GM12865 (cell line): ENCODE results near the gene DLG5.

Experiments used
- DNase-seq: peaks from one replicate; pipeline ENCODE4 v3.0.0; 2010; ENCODE audit warnings: low read depth
- H3K4me3 ChIP-seq: 2 replicates; pipeline ENCODE4 v1.5.1; 2011; ENCODE audit warnings: mild to moderate bottlenecking, low read depth, low read length, control low read depth
- TF ChIP-seq, protein P1 (sequence below): IDR thresholded peaks from 2 replicates; pipeline ENCODE4 v1.5.1; 2011; ENCODE audit warnings: low read length, control low read depth, low read depth, inconsistent platforms; ENCODE audit not compliant: insufficient read depth; ENCODE audit errors: missing control alignments

The DLG5 gene

DNA sequence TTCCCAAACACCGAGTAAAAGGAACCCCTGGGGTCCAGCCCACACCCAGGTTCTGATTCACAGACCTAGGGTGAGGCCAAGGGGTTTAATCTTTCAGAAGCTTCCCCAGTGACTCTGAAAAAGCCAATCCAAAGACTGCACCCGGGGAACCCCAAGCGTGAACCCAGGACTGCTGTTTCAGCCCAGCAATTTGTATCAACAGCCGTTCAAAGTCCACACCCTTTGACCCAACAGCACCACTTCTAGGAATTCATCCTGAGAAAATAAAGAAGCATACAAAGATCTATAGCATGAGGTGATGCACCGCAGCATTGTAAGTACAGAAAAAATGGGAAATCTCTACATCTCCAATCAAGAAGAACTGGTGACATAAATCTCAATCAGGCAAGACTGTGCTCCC is 24.4 kb downstream of the DLG5 start:
- no peak for DNase-seq
- TF ChIP-seq, protein P1, sequence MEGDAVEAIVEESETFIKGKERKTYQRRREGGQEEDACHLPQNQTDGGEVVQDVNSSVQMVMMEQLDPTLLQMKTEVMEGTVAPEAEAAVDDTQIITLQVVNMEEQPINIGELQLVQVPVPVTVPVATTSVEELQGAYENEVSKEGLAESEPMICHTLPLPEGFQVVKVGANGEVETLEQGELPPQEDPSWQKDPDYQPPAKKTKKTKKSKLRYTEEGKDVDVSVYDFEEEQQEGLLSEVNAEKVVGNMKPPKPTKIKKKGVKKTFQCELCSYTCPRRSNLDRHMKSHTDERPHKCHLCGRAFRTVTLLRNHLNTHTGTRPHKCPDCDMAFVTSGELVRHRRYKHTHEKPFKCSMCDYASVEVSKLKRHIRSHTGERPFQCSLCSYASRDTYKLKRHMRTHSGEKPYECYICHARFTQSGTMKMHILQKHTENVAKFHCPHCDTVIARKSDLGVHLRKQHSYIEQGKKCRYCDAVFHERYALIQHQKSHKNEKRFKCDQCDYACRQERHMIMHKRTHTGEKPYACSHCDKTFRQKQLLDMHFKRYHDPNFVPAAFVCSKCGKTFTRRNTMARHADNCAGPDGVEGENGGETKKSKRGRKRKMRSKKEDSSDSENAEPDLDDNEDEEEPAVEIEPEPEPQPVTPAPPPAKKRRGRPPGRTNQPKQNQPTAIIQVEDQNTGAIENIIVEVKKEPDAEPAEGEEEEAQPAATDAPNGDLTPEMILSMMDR, result no peak
- H3K4me3 ChIP-seq, result no peak overlapping the region

DNA sequence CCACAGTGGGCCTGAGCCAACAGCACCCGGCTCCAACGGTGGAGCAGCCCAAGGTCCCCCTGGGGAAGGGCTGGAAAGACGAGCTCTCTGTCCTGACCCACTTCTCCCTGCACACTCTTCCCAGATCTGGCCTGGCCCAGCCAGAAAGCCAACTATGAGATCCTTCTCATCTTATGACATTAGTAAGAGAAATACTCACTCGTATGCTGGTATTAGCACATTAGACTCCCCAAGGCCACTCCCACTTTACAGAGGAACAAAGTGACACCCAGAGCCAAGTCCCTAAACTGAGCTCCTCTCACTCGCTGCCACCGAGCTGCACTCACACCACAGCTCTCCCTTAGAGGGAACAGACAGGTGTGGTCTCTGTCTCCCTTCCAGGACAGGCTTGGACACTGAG is 24.8 kb downstream of the DLG5 start:
- TF ChIP-seq, protein P1, result no peak
- no peak for DNase-seq
- H3K4me3 ChIP-seq, result no peak overlapping the region

DNA sequence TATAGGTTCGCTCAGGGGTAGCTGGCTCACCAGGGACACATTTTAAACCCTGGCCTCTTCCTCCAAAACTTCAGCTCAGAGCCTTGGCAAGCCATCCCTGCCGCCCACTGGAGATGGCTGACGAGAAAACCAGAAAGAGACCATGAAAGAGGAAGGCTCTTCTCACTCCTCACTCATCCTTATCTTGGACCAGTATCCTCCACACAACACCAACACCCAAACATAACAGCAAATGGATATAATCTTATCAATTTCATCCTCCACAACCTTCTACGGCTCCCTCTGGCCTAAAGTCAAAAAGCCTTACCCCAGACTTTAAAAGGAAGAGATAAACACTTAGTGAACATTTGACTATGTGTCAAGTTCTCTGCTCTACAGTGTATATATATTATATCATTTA is 26.9 kb downstream of the DLG5 start:
- TF ChIP-seq, protein P1, result no peak
- DNase-seq, result no peak
- no peak overlapping the region for H3K4me3 ChIP-seq

DNA sequence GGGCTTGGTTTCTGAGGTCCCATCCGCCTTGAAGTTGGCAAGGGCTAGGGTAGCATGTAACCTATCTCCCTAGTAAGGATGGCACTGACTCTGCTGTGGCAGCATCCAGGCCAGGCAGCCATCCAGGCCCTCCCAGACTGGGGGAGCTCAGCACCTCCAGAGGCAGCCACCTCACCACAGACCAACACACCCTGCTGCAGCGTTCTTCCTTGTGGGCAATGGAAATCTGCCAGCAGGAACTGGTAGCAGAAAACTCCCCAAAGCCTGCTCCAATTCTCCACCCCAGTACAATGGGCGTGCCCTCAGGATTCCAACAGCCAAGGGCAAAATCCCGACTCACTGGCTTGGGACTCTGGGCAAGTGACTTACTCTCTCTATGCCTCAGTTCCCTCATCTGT is 27.5 kb downstream of the DLG5 start:
- TF ChIP-seq, protein P1, result no peak
- H3K4me3 ChIP-seq, result no peak overlapping the region
- DNase-seq, result no peak

DNA sequence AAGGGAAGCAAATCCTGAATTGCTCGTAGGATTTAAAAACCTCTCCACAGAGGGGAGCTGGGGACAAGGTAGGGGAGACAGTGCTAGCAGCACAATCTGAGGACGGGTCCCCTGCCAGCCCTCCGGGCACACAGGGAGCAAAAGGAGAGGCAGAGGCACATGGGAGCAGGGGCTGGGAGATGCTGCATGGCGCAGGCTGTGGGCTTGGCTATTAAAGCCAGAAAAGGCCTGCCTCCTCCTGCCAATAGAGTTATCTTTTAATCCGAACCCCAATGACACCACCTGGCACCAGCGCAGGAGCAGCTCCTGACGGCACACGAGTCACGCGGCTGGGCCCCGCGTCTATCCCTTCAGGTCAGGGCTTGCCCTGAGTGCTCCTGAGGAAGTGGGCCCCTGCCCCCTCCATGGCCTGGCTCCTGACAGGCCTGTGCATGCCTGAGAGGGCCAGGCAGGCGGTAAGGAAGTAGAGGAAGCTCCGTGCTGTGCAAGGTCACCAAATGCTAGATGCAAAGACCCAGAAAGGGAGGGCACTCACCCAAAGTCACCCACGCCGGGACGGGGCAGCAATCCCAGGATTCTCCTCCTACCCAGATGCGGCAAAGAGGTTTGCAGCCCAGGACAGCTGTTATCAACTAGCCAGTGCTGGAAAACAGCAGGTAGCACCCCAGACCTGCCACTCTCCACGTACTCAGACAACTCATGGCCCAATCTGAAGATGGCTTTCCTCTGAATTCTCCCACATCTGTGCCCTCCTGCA is 28.1 kb downstream of the DLG5 start:
- H3K4me3 ChIP-seq, result no peak overlapping the region
- TF ChIP-seq, protein P1, result no peak
- peak; percentile 20 for DNase-seq

DNA sequence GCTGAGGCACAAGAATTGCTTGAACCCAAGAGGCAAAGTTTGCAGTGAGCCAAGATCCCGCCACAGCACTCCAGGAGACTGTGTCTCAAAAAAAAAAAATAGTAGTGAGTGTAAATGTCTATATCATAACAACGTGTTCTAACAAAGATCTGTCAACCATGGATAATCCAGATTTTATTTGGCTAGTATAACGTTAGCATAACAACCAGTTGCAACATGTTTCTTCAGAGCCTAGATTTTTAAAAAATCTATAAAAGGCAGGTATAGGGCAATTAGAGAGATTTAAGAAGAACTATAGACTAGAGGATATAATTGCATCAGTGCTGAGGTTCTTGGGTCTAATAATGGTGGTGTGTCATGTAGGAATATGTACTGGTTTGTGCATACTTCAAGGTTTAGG is 30.5 kb downstream of the DLG5 start:
- no peak for DNase-seq
- TF ChIP-seq, protein P1, result no peak
- H3K4me3 ChIP-seq, result no peak overlapping the region

DNA sequence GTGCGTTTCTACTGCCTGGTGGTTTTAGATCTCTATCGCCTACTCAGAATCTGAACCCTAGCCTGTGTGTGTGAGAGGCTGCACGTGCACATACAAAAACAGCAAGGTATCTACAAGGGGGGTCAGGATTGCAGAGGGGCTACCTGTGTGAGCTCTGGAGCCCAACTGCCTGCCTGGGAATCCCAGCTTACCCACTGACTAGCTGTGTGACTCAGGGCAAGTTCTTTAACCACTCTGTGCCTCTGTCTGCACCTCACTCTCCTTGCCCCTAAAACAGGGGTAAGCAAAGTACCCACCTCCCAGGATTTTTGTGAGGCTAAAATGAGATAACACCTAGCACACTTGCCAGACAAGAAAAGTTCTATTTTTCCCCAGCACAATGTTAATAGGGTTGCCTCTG is 32.5 kb downstream of the DLG5 start:
- no peak for DNase-seq
- no peak overlapping the region for H3K4me3 ChIP-seq
- TF ChIP-seq, protein P1, result no peak
